GM12892 (cell line): Measurements from ENCODE around the gene PPP1R2.

Source experiments
- POLR2AphosphoS5 ChIP-seq: IDR thresholded peaks from 2 replicates; pipeline ENCODE4 v1.6.1; 2011; ENCODE audit warnings: low read depth, low read length, control low read depth
- TAF1 ChIP-seq: IDR thresholded peaks from 2 replicates; pipeline ENCODE4 v1.6.1; 2011; ENCODE audit warnings: low read depth, mild to moderate bottlenecking, control low read depth, low read length, borderline replicate concordance

- TF ChIP-seq POLR2AphosphoS5 (no peak), TAF1 (no peak)
These were observed 5.9 kb upstream of the PPP1R2 start for GRCh38 chr3:195548987-195549386.
